Eye (tissue), 1 donor: Measurements from ENCODE around the gene C4A.
"Not testable (repeated sequence)": the region's sequence is repeated elsewhere in the genome, so short reads cannot be mapped to it uniquely, and the experiment has no call there.

Source experiments
- DNase-seq: peaks from one replicate; pipeline ENCODE4 v3.0.0-alpha.2; 2015

C4A gene

GRCh38 chr6:31989363-31989762, 7.5 kb downstream of the C4A start:
- not testable (repeated sequence) for DNase-seq

DNA sequence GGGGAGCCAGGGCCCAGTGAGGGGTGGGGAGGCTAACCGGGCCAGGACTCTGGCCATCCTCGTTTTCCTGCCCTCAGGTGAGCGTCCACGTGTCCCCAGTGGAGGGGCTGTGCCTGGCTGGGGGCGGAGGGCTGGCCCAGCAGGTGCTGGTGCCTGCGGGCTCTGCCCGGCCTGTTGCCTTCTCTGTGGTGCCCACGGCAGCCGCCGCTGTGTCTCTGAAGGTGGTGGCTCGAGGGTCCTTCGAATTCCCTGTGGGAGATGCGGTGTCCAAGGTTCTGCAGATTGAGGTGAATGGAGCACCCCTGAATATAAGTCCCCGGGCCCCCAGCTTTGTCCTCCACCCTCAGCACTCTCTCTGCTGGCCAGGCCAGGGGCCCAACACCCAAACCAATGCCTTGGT, 12.6 kb downstream of the C4A start:
- DNase-seq = not testable (repeated sequence)

GRCh38 chr6:31996385-31996784, 14.5 kb downstream of the C4A start:
- not testable (repeated sequence) for DNase-seq

GRCh38 chr6:32002546-32003268, 20.9 kb downstream of the C4A start:
- not testable (repeated sequence) for DNase-seq

GRCh38 chr6:32003301-32003700, 21.4 kb downstream of the C4A start:
- DNase-seq = not testable (repeated sequence)

- DNase-seq = not testable (repeated sequence)
Measured at GRCh38 chr6:32004393-32004792, 22.5 kb downstream of the C4A start.

- DNase-seq = not testable (repeated sequence)
Measured at GRCh38 chr6:32004864-32005537, 23.1 kb downstream of the C4A start.

GRCh38 chr6:32005538-32005880, 23.7 kb downstream of the C4A start:
- DNase-seq = not testable (repeated sequence)

- not testable (repeated sequence) for DNase-seq
Measured at GRCh38 chr6:32005991-32006529, 24.2 kb downstream of the C4A start.

DNA sequence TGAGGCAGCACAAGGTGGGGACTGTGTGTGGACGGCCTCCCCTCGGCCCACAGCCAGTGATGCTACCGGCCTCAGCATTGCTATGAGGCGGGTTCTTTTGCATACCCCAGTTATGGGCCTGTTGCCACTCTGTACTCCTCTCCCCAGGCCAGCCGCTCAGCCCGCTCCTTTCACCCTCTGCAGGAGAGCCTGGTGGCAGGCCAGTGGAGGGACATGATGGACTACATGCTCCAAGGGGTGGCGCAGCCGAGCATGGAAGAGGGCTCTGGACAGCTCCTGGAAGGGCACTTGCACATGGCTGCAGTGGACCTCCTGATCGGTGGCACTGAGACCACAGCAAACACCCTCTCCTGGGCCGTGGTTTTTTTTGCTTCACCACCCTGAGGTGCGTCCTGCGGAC, 25.2 kb downstream of the C4A start:
- not testable (repeated sequence) for DNase-seq

GRCh38 chr6:32008037-32008436, 26.2 kb downstream of the C4A start:
- not testable (repeated sequence) for DNase-seq

DNA sequence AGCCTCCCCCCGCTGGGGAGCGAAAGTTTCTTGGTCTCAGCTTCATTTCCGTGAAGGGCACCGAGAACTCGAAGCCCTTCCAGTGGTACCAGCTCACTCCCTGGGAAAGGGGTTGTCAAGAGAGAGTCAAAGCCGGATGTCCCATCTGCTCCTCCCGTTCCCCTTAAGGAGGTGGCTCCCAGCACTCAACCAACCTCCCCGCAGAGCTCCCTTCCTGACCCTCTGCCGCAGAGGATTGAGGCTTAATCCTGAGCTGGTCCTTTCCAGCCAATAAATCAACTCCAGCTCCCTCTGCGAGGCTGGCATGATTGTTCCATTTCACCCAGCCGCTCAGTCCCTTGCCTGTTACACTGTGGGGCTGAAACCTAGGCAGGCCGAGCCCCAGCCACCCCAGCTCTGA, 26.8 kb downstream of the C4A start:
- DNase-seq = not testable (repeated sequence)

DNA sequence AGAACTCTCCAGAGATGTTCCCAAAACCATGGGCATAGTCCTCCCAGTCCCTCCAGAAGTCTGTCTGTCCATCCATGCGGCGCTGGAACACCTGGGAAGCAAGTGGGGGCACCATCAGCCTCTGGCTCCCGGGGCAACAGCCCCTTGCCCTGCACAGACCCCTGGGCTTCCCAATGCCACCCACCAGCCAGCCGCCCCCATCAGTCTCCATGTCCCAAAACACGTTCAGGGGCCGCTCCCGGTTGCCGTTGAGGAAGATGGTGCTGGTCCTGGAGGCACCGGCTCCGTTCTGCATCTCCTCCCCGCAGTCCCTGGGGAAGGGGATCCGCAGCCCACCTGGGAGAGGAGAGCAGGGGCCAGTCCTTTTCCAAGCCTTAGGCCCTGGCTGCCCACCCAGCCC, 27.7 kb downstream of the C4A start:
- not testable (repeated sequence) for DNase-seq

GRCh38 chr6:32010856-32011530, 29.1 kb downstream of the C4A start:
- not testable (repeated sequence) for DNase-seq

DNA sequence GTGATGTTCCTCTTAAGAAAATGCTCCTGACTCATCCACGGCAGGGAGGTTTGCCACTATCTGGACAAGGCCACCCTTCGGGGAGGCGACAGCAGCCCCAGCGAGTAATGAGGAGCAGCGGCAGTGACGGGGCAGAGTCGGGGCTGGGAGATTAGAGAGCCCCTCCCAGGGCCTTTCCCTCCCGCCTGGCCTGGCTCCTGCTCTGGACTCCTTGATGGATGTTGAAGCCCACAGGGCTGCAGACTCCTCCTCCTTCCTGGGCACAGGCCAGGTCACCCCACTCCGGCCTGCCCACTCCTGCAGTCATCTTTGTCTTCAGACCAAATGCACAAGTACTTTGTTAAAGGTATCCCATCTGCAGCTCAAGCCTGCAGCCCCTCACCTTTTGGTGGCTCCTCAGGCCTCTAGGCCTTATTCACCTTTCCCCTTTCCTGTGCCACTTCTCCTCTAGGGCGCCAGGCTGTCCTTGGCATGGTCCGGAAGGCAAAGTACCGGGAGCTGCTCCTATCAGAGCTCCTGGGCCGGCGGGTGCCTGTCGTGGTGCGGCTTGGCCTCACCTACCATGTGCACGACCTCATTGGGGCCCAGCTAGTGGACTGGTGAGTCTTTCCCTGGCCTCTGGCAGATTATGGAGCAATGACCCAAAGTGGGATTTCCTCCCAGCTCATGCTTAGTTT, 31.2 kb downstream of the C4A start:
- DNase-seq = not testable (repeated sequence)

- DNase-seq = not testable (repeated sequence)
Measured at GRCh38 chr6:32013738-32014137, 31.9 kb downstream of the C4A start.

- not testable (repeated sequence) for DNase-seq
Measured at GRCh38 chr6:32014547-32014946, 32.7 kb downstream of the C4A start, which contains the start of gene C4B. Gene C4B (plus strand): TSS chr6:32014795. CDS start chr6:32014846, 51 bp downstream.

- not testable (repeated sequence) for DNase-seq
Measured at GRCh38 chr6:32022100-32022499, 40.2 kb downstream of the C4A start.

GRCh38 chr6:32028631-32029030, 46.8 kb downstream of the C4A start:
- not testable (repeated sequence) for DNase-seq

DNA sequence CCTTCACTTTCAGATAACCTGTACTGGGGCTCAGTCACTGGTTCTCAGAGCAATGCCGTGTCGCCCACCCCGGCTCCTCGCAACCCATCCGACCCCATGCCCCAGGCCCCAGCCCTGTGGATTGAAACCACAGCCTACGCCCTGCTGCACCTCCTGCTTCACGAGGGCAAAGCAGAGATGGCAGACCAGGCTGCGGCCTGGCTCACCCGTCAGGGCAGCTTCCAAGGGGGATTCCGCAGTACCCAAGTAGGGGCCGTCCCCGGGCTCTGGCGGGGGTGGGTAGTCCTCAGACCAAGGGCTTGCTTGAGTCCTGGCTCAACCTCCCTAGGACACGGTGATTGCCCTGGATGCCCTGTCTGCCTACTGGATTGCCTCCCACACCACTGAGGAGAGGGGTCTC, 47.7 kb downstream of the C4A start:
- DNase-seq = not testable (repeated sequence)

- not testable (repeated sequence) for DNase-seq
Measured at GRCh38 chr6:32035283-32036013, 53.6 kb downstream of the C4A start.

- DNase-seq = not testable (repeated sequence)
Measured at GRCh38 chr6:32037136-32037535, 55.3 kb downstream of the C4A start.
